NB4 (cell line): ENCODE data around the gene AKR7A2.

Source experiments
- DNase-seq: peaks from one replicate; pipeline ENCODE4 v3.0.0; 2010; ENCODE audit warnings: low read depth
- H3K4me3 ChIP-seq: one replicate; pipeline ENCODE4 v1.5.1; 2011; ENCODE audit warnings: mild to moderate bottlenecking, low read depth, low read length, moderate library complexity
- CTCF ChIP-seq: IDR thresholded peaks from one replicate; pipeline ENCODE4 v1.5.1; 2012; ENCODE audit warnings: low read depth, low read length
- MAX ChIP-seq: IDR thresholded peaks from 2 replicates; pipeline ENCODE4 v1.6.1; 2011; ENCODE audit warnings: low read depth, low read length
- MYC ChIP-seq: IDR thresholded peaks from 2 replicates; pipeline ENCODE4 v1.6.1; 2011; ENCODE audit warnings: low read depth, low read length
- POLR2A ChIP-seq: IDR thresholded peaks from 2 replicates; pipeline ENCODE4 v1.6.1; 2011; ENCODE audit warnings: mild to moderate bottlenecking; ENCODE audit not compliant: insufficient read length; ENCODE audit errors: extremely low read depth

AKR7A2 gene

GRCh38 chr1:19338323-19338762, 26.4 kb upstream of the AKR7A2 start:
- H3K4me3 ChIP-seq = no peak overlapping the region
- peak; percentile 44 for DNase-seq
- TF ChIP-seq MAX = no peak
- no peak for TF ChIP-seq CTCF
- no peak for TF ChIP-seq MYC
- TF ChIP-seq POLR2A = no peak

GRCh38 chr1:19337289-19337688, 25.3 kb upstream of the AKR7A2 start:
- no peak overlapping the region for H3K4me3 ChIP-seq
- DNase-seq = no peak
- TF ChIP-seq CTCF (no peak), POLR2A (no peak), MYC (no peak), MAX (no peak)

- no peak for TF ChIP-seq MAX
- TF ChIP-seq MYC = no peak
- no peak for TF ChIP-seq CTCF
- no peak for TF ChIP-seq POLR2A
- DNase-seq = no peak
- no peak overlapping the region for H3K4me3 ChIP-seq
These were observed 24.6 kb upstream of the AKR7A2 start for GRCh38 chr1:19336543-19336942.

GRCh38 chr1:19333587-19334354, 21.8 kb upstream of the AKR7A2 start:
- no peak overlapping the region for H3K4me3 ChIP-seq
- no peak for DNase-seq
- TF ChIP-seq CTCF = no peak
- no peak for TF ChIP-seq MAX
- TF ChIP-seq MYC = no peak
- TF ChIP-seq POLR2A = no peak

GRCh38 chr1:19332832-19333231, 20.9 kb upstream of the AKR7A2 start:
- no peak for DNase-seq
- no peak for TF ChIP-seq MYC
- no peak for TF ChIP-seq MAX
- TF ChIP-seq CTCF = no peak
- no peak for TF ChIP-seq POLR2A
- H3K4me3 ChIP-seq = no peak overlapping the region
